KOPT-K1 (cell line): ENCODE measurements around the gene DEFB125.
"Not testable (repeated sequence)": the region's sequence is repeated elsewhere in the genome, so short reads cannot be mapped to it uniquely, and the experiment has no call there.

Experiments used
- H3K27ac ChIP-seq: fragments of 200-600 bp; sonication (generic); 2 replicates; pipeline ENCODE4 v1.5.1; 2016; ENCODE audit warnings: antibody characterized with exemption, mild to moderate bottlenecking, low read depth, low read length; ENCODE audit not compliant: poor library complexity, severe bottlenecking
- H3K36me3 ChIP-seq: fragments of 200-600 bp; sonication (generic); 2 replicates; pipeline ENCODE4 v1.5.1; 2017; ENCODE audit warnings: antibody characterized with exemption, mild to moderate bottlenecking, low read length, moderate library complexity; ENCODE audit not compliant: insufficient read depth
- H3K9me3 ChIP-seq: fragments of 200-600 bp; sonication (generic); 2 replicates; pipeline ENCODE4 v1.5.1; 2017; ENCODE audit warnings: antibody characterized with exemption, low read length, mild to moderate bottlenecking; ENCODE audit not compliant: insufficient read depth, poor library complexity, severe bottlenecking

Gene DEFB125

GRCh38 chr20:87401-87800, at the start of gene DEFB125:
DEFB125 (plus strand) TSS chr20:87672; CDS start chr20:87710, 38 bp downstream.
- Histone ChIP-seq H3K36me3 (no peaks in the 10 kb centered on the region), H3K9me3 (peaks cover 6% of the 10 kb centered on the region), H3K27ac (no peak within 1 kb of the TSS)

GRCh38 chr20:60035-60918, 27.2 kb upstream of the DEFB125 start:
- Histone ChIP-seq H3K36me3 (no peaks in the 10 kb centered on the region), H3K9me3 (peaks cover 48% of the 10 kb centered on the region), H3K27ac (no peak overlapping the region)

- Histone ChIP-seq H3K36me3 (no peaks in the 10 kb centered on the region), H3K27ac (no peak overlapping the region), H3K9me3 (peaks cover 56% of the 10 kb centered on the region)
These were observed 26.2 kb upstream of the DEFB125 start for GRCh38 chr20:61230-61629.

- Histone ChIP-seq H3K9me3 (peaks cover 62% of the 10 kb centered on the region), H3K36me3 (no peaks in the 10 kb centered on the region), H3K27ac (no peak overlapping the region)
These were observed 25.7 kb upstream of the DEFB125 start for GRCh38 chr20:61757-62156.

GRCh38 chr20:62487-62886, 25.0 kb upstream of the DEFB125 start:
- peaks cover 66% of the 10 kb centered on the region for H3K9me3 ChIP-seq

GRCh38 chr20:64026-64603, 23.4 kb upstream of the DEFB125 start:
- Histone ChIP-seq H3K27ac (no peak overlapping the region), H3K9me3 (peaks cover 66% of the 10 kb centered on the region), H3K36me3 (no peaks in the 10 kb centered on the region)

More at GRCh38 chr20:62487-62886, 25.0 kb upstream of the DEFB125 start:
- Histone ChIP-seq H3K27ac (no peak overlapping the region), H3K36me3 (no peaks in the 10 kb centered on the region)

GRCh38 chr20:64766-65322, 22.6 kb upstream of the DEFB125 start:
- Histone ChIP-seq H3K36me3 (no peaks in the 10 kb centered on the region), H3K9me3 (peaks cover 66% of the 10 kb centered on the region), H3K27ac (no peak overlapping the region)

GRCh38 chr20:77231-77630, 10.2 kb upstream of the DEFB125 start:
- peaks cover 14% of the 10 kb centered on the region for H3K9me3 ChIP-seq
- H3K36me3 ChIP-seq, result no peaks in the 10 kb centered on the region

GRCh38 chr20:78338-78737, 9.1 kb upstream of the DEFB125 start:
- H3K9me3 ChIP-seq, result peaks cover 13% of the 10 kb centered on the region
- H3K27ac ChIP-seq, result no peak overlapping the region

More at GRCh38 chr20:77231-77630, 10.2 kb upstream of the DEFB125 start:
- H3K27ac ChIP-seq, result no peak overlapping the region

GRCh38 chr20:79565-79964, 7.9 kb upstream of the DEFB125 start:
- Histone ChIP-seq H3K9me3 (peaks cover 13% of the 10 kb centered on the region), H3K36me3 (no peaks in the 10 kb centered on the region), H3K27ac (no peak overlapping the region)

More at GRCh38 chr20:78338-78737, 9.1 kb upstream of the DEFB125 start:
- H3K36me3 ChIP-seq, result no peaks in the 10 kb centered on the region

GRCh38 chr20:90651-91050, 3.2 kb downstream of the DEFB125 start:
- Histone ChIP-seq H3K9me3 (peaks cover 20% of the 10 kb centered on the region), H3K27ac (no peak overlapping the region), H3K36me3 (no peaks in the 10 kb centered on the region)

- H3K36me3 ChIP-seq, result no peaks in the 10 kb centered on the region
- peaks cover 22% of the 10 kb centered on the region for H3K9me3 ChIP-seq
- no peak overlapping the region for H3K27ac ChIP-seq
These were observed 6.2 kb downstream of the DEFB125 start for GRCh38 chr20:93641-94040.

- no peak overlapping the region for H3K27ac ChIP-seq
- H3K36me3 ChIP-seq, result no peaks in the 10 kb centered on the region
- H3K9me3 ChIP-seq, result peaks cover 22% of the 10 kb centered on the region
These were observed 7.7 kb downstream of the DEFB125 start for GRCh38 chr20:95215-95614.

GRCh38 chr20:97691-98090, 10.2 kb downstream of the DEFB125 start:
- peaks cover 22% of the 10 kb centered on the region for H3K9me3 ChIP-seq
- not testable (repeated sequence) for H3K27ac ChIP-seq, H3K36me3 ChIP-seq

- no peaks in the 10 kb centered on the region for H3K36me3 ChIP-seq
- no peak overlapping the region for H3K27ac ChIP-seq
- no peaks in the 10 kb centered on the region for H3K9me3 ChIP-seq
These were observed 14.5 kb downstream of the DEFB125 start for GRCh38 chr20:101975-102374.
